GM12878 (cell line): ENCODE results near the gene TRMU. TPM values are rescaled to one million over a fixed set of nuclear protein-coding genes. Genes with fewer than 3 reads are reported as not detected.

Experiments
- ATAC-seq: fragments of 200-7000 bp; cut with Tn5 transposase; 3 replicates; pipeline ENCODE4 v1.9.1; 2020; ENCODE audit warnings: mild to moderate bottlenecking, moderate library complexity
- BruUV-seq: library from RNA; stranded (reverse); fragments of 400-500 nt; replicated peaks from 2 replicates; lab custom pipeline; 2021; lab: Mats Ljungman, UMichigan
- CTCF ChIA-PET: fragments of 300-600 bp; sonication (Branson Sonifier 250); formaldehyde crosslinking; extraction: SDS; loops from one replicate; lab custom pipeline; 2021; ENCODE audit warnings: inconsistent platforms; lab: Yijun Ruan, JAX
- POLR2A ChIA-PET: fragments of 350-600 bp; formaldehyde crosslinking; extraction: SDS; loops from one replicate; lab custom pipeline; 2021; ENCODE audit warnings: inconsistent platforms; lab: Charles Lee
- RAD21 ChIA-PET: fragments of 300-600 bp; sonication (Branson Sonifier 250); formaldehyde crosslinking; loops from one replicate; lab custom pipeline; 2023; ENCODE audit warnings: antibody characterized with exemption; ENCODE audit not compliant: unreplicated experiment; lab: Charles Lee
- SMC1A ChIA-PET: fragments of 300-600 bp; sonication (Branson Sonifier 250); formaldehyde crosslinking; loops from one replicate; lab custom pipeline; 2023; ENCODE audit not compliant: unreplicated experiment, uncharacterized antibody; lab: Charles Lee
- DNase-seq: peaks from one replicate; pipeline ENCODE4 v3.0.0-alpha.2; 2011; ENCODE audit warnings: low read depth, low spot score
- FAIRE-seq: peaks from 3 replicates; lab custom pipeline; 2011; peaks lifted over from hg19 to GRCh38; lab: Jason Lieb, UNC
- H2AFZ ChIP-seq: 2 replicates; pipeline ENCODE4 v1.6.0; 2011; ENCODE audit warnings: low read depth, low read length, control low read depth; ENCODE audit not compliant: control insufficient read depth
- H3K27ac ChIP-seq: 2 replicates; pipeline ENCODE4 v1.5.1; 2011; ENCODE audit warnings: control low read depth; ENCODE audit not compliant: control insufficient read depth, insufficient read depth
- H3K27me3 ChIP-seq, 2 experiments: replicated peaks in 1 of 2; 2 replicates each; pipeline versions ENCODE4 v1.6.0 to v1.6.1; 2011; ENCODE audit warnings: low read length in 1 of 2; ENCODE audit not compliant: control insufficient read depth in 2 of 2, insufficient read depth in 2 of 2
- H3K36me3 ChIP-seq, 2 experiments: 2 replicates each; pipeline ENCODE4 v1.5.1; 2011; ENCODE audit warnings: low read length in 1 of 2; ENCODE audit not compliant: control insufficient read depth in 2 of 2, insufficient read depth in 2 of 2
- H3K4me1 ChIP-seq: 2 replicates; pipeline ENCODE4 v1.6.1; 2011; ENCODE audit warnings: mild to moderate bottlenecking, low read length, moderate library complexity, mixed read lengths; ENCODE audit not compliant: control insufficient read depth, insufficient read depth
- H3K4me2 ChIP-seq: 2 replicates; pipeline ENCODE4 v1.6.0; 2011; ENCODE audit warnings: control low read depth; ENCODE audit not compliant: control insufficient read depth, insufficient read depth
- H3K4me3 ChIP-seq: fragments of 200-600 bp; sonication (generic); 2 replicates; pipeline ENCODE4 v1.5.1; 2016
- H3K79me2 ChIP-seq: 2 replicates; pipeline ENCODE4 v1.6.0; 2011; ENCODE audit warnings: low read length; ENCODE audit not compliant: control insufficient read depth, insufficient read depth
- H3K9ac ChIP-seq: 2 replicates; pipeline ENCODE4 v1.8.0; 2011; ENCODE audit warnings: low read length, control low read depth, mixed read lengths; ENCODE audit not compliant: control insufficient read depth, insufficient read depth
- H3K9me3 ChIP-seq: replicated peaks from 3 replicates; pipeline ENCODE4 v1.5.1; 2011; ENCODE audit warnings: mild to moderate bottlenecking, low read length; ENCODE audit not compliant: control insufficient read depth, insufficient read depth
- H4K20me1 ChIP-seq: 2 replicates; pipeline ENCODE4 v1.6.0; 2011; ENCODE audit not compliant: control insufficient read depth, insufficient read depth
- CBFB ChIP-seq: IDR thresholded peaks from 2 replicates; pipeline ENCODE4 v1.6.1; 2016; ENCODE audit warnings: antibody characterized with exemption, low read depth
- CHD1 ChIP-seq: IDR thresholded peaks from 2 replicates; pipeline ENCODE4 v1.6.1; 2012; ENCODE audit warnings: low read depth, low read length, improper control_type of control experiment
- CHD2 ChIP-seq: IDR thresholded peaks from 2 replicates; pipeline ENCODE4 v1.6.1; 2011; ENCODE audit warnings: low read depth, low read length, improper control_type of control experiment, borderline replicate concordance
- KDM1A ChIP-seq: fragments of 200-600 bp; sonication (generic); IDR thresholded peaks from 2 replicates; pipeline ENCODE4 v1.6.1; 2016; ENCODE audit warnings: borderline replicate concordance
- KLF5 ChIP-seq: fragments of 450-650 bp; IDR thresholded peaks from 2 replicates; pipeline ENCODE4 v1.6.1; 2014; ENCODE audit warnings: mild to moderate bottlenecking; ENCODE audit not compliant: partially characterized antibody
- MEF2B ChIP-seq: fragments of 450-650 bp; IDR thresholded peaks from 2 replicates; pipeline ENCODE4 v1.6.1; 2018; ENCODE audit warnings: mild to moderate bottlenecking, moderate library complexity; ENCODE audit not compliant: partially characterized antibody, poor library complexity, severe bottlenecking
- MTA3 ChIP-seq: IDR thresholded peaks from 2 replicates; pipeline ENCODE4 v1.6.1; 2012; ENCODE audit warnings: low read length, inconsistent platforms, borderline replicate concordance
- MXI1 ChIP-seq: fragments of 150-350 bp; IDR thresholded peaks from 2 replicates; pipeline ENCODE4 v1.6.1; 2011; ENCODE audit warnings: low read depth, mild to moderate bottlenecking, inconsistent platforms, low read length, improper control_type of control experiment
- NFYA ChIP-seq: IDR thresholded peaks from 2 replicates; pipeline ENCODE4 v1.6.1; 2011; ENCODE audit warnings: low read depth, mild to moderate bottlenecking, low read length, improper control_type of control experiment, borderline replicate concordance
- POU2F2 ChIP-seq: IDR thresholded peaks from 3 replicates; pipeline ENCODE4 v1.6.1; 2011; ENCODE audit warnings: low read depth, mild to moderate bottlenecking, low read length, borderline replicate concordance
- RAD21 ChIP-seq: IDR thresholded peaks from 2 replicates; pipeline ENCODE4 v1.6.1; 2011; ENCODE audit warnings: mild to moderate bottlenecking, low read depth, low read length, moderate library complexity; ENCODE audit not compliant: insufficient read depth
- SIX5 ChIP-seq: IDR thresholded peaks from 2 replicates; pipeline ENCODE4 v1.6.1; 2011; ENCODE audit warnings: mild to moderate bottlenecking, low read depth, low read length, moderate library complexity; ENCODE audit not compliant: severe bottlenecking
- SRF ChIP-seq, 2 experiments: IDR thresholded peaks; 2 replicates each; pipeline ENCODE4 v1.6.1; 2011; ENCODE audit warnings: low read depth in 2 of 2, low read length in 2 of 2, mild to moderate bottlenecking in 1 of 2, moderate library complexity in 1 of 2
- TARDBP ChIP-seq: IDR thresholded peaks from 2 replicates; pipeline ENCODE4 v1.6.1; 2016; ENCODE audit warnings: borderline replicate concordance
- USF1 ChIP-seq: IDR thresholded peaks from 2 replicates; pipeline ENCODE4 v1.6.1; 2011; ENCODE audit warnings: borderline replicate concordance, low read depth, mild to moderate bottlenecking, moderate library complexity, mixed read lengths, low read length; ENCODE audit not compliant: insufficient read depth; ENCODE audit errors: extremely low read length
- USF2 ChIP-seq: IDR thresholded peaks from 2 replicates; pipeline ENCODE4 v1.6.1; 2011; ENCODE audit warnings: low read depth, low read length, improper control_type of control experiment, borderline replicate concordance
- WGBS: methylation state at CpG from one replicate; pipeline ENCODE4 v1.1.6; 2016; ENCODE audit warnings: low lambda C conversion rate; ENCODE audit not compliant: insufficient replicate concordance, insufficient coverage; ENCODE audit errors: missing lambda C conversion rate; 5-methylcytosine and 5-hydroxymethylcytosine counted together
- in situ Hi-C: fragments of 300-500 bp; cut with MboI; formaldehyde crosslinking; loops from 9 replicates; pipeline ENCODE4 v1.14.3; 2018; ENCODE audit warnings: mixed read lengths
- intact Hi-C: fragments of 100-400 bp; cut with micrococcal nuclease; formaldehyde crosslinking; loops from one replicate; pipeline ENCODE4 v1.14.2; 2022; ENCODE audit not compliant: unreplicated experiment
- polyA plus RNA-seq, 11 experiments: library from polyadenylated mRNA; depleted of rRNA in 4 of 11; unstranded in 6 of 11; stranded (reverse) in 5 of 11; fragments of >200 nt; fragmentation: Nextera tagmentation in 4 of 11; fragmentation: Illumina TruSeq in 1 of 11; extraction: Ambion mirVana in 4 of 11; extraction: Trizol in 1 of 11; gene quantifications; 1 replicate in 1 of 11; 2 replicates in 10 of 11; pipeline versions ENCODE4 v1.2.1 to v1.2.3, GENCODE V29; 2011 to 2016; ENCODE audit warnings: inconsistent platforms in 2 of 11, missing spikeins in 2 of 11, low read depth in 1 of 11
- total RNA-seq, 4 experiments: library from RNA; depleted of rRNA in 3 of 4; stranded (reverse); fragments of >200 nt in 3 of 4; fragmentation: Illumina TruSeq in 1 of 4; extraction: Trizol in 1 of 4; gene quantifications; 2 replicates each; pipeline versions ENCODE4 v1.2.1 to v1.2.3, GENCODE V29; 2013 to 2021
- TF ChIP-seq, protein P1 (sequence below): IDR thresholded peaks from 2 replicates; pipeline ENCODE4 v1.6.1; 2012; ENCODE audit warnings: low read depth, low read length, improper control_type of control experiment
- TF ChIP-seq, protein P2 (sequence below): fragments of 450-650 bp; IDR thresholded peaks from 2 replicates; pipeline ENCODE4 v1.6.1; 2016; ENCODE audit warnings: mild to moderate bottlenecking
- TF ChIP-seq, protein P3 (sequence below): fragments of 450-650 bp; IDR thresholded peaks from 2 replicates; pipeline ENCODE4 v1.6.1; 2016; ENCODE audit warnings: mild to moderate bottlenecking

TRMU gene
- total and polyA plus RNA-seq, 10 of the 15 experiments (the other 5 are each of a cell fraction or from before 2014, with no cell fraction given), result 3.5 to 57.0 (median 44.0) TPM

DNA sequence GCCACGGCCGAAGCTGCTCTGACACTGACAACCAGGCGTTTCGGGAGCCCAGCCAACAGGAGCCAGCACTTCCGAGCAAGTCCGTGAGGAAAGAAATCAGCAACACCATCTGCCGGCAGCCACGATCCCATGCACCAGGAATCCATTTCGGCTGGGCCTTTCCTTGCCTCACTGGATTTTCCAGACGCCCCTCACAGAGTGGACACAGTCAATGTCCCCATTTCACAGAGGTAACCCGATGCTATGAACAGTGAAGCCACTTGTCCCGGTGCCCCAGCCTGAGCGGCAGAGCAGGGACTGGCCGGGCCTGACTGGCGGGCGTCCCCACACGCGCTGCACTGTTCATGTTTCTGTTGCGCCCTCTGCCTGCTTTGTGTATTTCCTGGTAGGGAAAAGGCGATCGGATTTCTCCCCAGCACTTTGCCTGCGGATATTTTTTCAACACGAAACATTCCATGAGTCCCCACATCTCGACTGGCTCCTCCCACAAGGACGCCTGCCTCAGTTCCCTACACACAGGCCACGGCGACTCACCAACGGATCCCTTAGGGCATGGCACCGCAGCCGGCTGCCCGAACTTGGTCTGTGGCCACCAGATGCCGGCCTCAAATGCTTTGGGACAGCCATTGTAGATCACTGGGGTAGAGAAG, 55.3 kb downstream of the TRMU start:
- 43% methylated on average over 29 of the region's 32 CpGs for WGBS
- no peak for DNase-seq
- H3K27me3 ChIP-seq, result no peaks in the 10 kb centered on the region; a peak in 1 of 4 replicates
- no peak for TF ChIP-seq KDM1A
- no peak for TF ChIP-seq RAD21
- TF ChIP-seq MXI1, result no peak
- TF ChIP-seq KLF5, result no peak
- no peak for TF ChIP-seq CHD2
- TF ChIP-seq SRF (IDR thresholded peaks at IDR 0.05; ENCODE audit: low read depth in 2 of 2, low read length in 2 of 2), result no peak
- TF ChIP-seq SIX5, result no peak
- no peak for TF ChIP-seq MTA3
- TF ChIP-seq, protein P1, sequence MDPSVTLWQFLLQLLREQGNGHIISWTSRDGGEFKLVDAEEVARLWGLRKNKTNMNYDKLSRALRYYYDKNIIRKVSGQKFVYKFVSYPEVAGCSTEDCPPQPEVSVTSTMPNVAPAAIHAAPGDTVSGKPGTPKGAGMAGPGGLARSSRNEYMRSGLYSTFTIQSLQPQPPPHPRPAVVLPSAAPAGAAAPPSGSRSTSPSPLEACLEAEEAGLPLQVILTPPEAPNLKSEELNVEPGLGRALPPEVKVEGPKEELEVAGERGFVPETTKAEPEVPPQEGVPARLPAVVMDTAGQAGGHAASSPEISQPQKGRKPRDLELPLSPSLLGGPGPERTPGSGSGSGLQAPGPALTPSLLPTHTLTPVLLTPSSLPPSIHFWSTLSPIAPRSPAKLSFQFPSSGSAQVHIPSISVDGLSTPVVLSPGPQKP, result no peak
- TF ChIP-seq NFYA, result no peak
- TF ChIP-seq USF1, result no peak
- no peak for TF ChIP-seq MEF2B
- TF ChIP-seq, protein P2, sequence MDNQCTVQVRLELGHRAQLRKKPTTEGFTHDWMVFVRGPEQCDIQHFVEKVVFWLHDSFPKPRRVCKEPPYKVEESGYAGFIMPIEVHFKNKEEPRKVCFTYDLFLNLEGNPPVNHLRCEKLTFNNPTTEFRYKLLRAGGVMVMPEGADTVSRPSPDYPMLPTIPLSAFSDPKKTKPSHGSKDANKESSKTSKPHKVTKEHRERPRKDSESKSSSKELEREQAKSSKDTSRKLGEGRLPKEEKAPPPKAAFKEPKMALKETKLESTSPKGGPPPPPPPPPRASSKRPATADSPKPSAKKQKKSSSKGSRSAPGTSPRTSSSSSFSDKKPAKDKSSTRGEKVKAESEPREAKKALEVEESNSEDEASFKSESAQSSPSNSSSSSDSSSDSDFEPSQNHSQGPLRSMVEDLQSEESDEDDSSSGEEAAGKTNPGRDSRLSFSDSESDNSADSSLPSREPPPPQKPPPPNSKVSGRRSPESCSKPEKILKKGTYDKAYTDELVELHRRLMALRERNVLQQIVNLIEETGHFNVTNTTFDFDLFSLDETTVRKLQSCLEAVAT, result no peak
- TF ChIP-seq CBFB, result no peak
- TF ChIP-seq, protein P3, sequence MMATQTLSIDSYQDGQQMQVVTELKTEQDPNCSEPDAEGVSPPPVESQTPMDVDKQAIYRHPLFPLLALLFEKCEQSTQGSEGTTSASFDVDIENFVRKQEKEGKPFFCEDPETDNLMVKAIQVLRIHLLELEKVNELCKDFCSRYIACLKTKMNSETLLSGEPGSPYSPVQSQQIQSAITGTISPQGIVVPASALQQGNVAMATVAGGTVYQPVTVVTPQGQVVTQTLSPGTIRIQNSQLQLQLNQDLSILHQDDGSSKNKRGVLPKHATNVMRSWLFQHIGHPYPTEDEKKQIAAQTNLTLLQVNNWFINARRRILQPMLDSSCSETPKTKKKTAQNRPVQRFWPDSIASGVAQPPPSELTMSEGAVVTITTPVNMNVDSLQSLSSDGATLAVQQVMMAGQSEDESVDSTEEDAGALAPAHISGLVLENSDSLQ, result no peak
- TF ChIP-seq USF2, result no peak
- TF ChIP-seq CHD1, result no peak
- TF ChIP-seq TARDBP, result no peak
- no peak for TF ChIP-seq POU2F2
- TF ChIP-seq, all 136 proteins: peak for 0
- Histone ChIP-seq H3K9me3 (no peaks in the 10 kb centered on the region), H3K27ac (no peak overlapping the region), H4K20me1 (no peaks in the 10 kb centered on the region), H3K79me2 (no peaks in the 10 kb centered on the region), H2AFZ (no peak overlapping the region), H3K36me3 (no peaks in the 10 kb centered on the region), H3K4me2 (no peak overlapping the region), H3K4me1 (no peaks in the 10 kb centered on the region), H3K9ac (no peak overlapping the region), H3K4me3 (no peak overlapping the region)
- intact Hi-C loops (no loop called here), in situ Hi-C loops (no loop called here)
- ChIA-PET POLR2A (no interaction called here), SMC1A (no interaction called here), CTCF (no interaction called here), RAD21 (no interaction called here)
- no TSS peak for BruUV-seq
- ATAC-seq (no peak), FAIRE-seq (no peak)
